GM06990 (cell line): ENCODE measurements around the gene NKAIN2.

Source experiments
- DNase-seq: peaks from one replicate; pipeline ENCODE4 v3.0.0-alpha.2; 2011; ENCODE audit not compliant: insufficient read length; ENCODE audit errors: extremely low read depth
- H3K27me3 ChIP-seq: replicated peaks from 2 replicates; pipeline ENCODE4 v1.6.0; 2011; ENCODE audit warnings: low read length; ENCODE audit not compliant: control insufficient read depth, insufficient read depth
- H3K36me3 ChIP-seq: 2 replicates; pipeline ENCODE4 v1.5.1; 2011; ENCODE audit warnings: low read length; ENCODE audit not compliant: control insufficient read depth, insufficient read depth
- H3K4me3 ChIP-seq: replicated peaks from 2 replicates; pipeline ENCODE4 v1.5.1; 2011; ENCODE audit warnings: low read depth, mild to moderate bottlenecking, control low read depth, low read length
- CTCF ChIP-seq: IDR thresholded peaks from 2 replicates; pipeline ENCODE4 v1.5.1; 2011; ENCODE audit warnings: low read length, control low read depth, mild to moderate bottlenecking, inconsistent platforms; ENCODE audit not compliant: insufficient read depth, poor library complexity, severe bottlenecking

NKAIN2 gene

GRCh38 chr6:124260337-124260736, 456.7 kb downstream of the NKAIN2 start:
- Histone ChIP-seq H3K36me3 (no peaks in the 10 kb centered on the region), H3K27me3 (no peaks in the 10 kb centered on the region), H3K4me3 (no peak overlapping the region)
- TF ChIP-seq CTCF, result no peak
- DNase-seq, result no peak

- H3K27me3 ChIP-seq, result no peaks in the 10 kb centered on the region
- no peak overlapping the region for H3K4me3 ChIP-seq
- DNase-seq, result no peak
- no peak for TF ChIP-seq CTCF
- H3K36me3 ChIP-seq, result no peaks in the 10 kb centered on the region
Measured at GRCh38 chr6:124269733-124270132, 466.1 kb downstream of the NKAIN2 start.

GRCh38 chr6:124273701-124274100, 470.0 kb downstream of the NKAIN2 start:
- Histone ChIP-seq H3K4me3 (no peak overlapping the region), H3K27me3 (no peaks in the 10 kb centered on the region)
- no peak for DNase-seq

GRCh38 chr6:124282541-124282940, 478.9 kb downstream of the NKAIN2 start:
- DNase-seq, result no peak
- H3K27me3 ChIP-seq, result no peaks in the 10 kb centered on the region
- no peak overlapping the region for H3K4me3 ChIP-seq
- no peaks in the 10 kb centered on the region for H3K36me3 ChIP-seq
- TF ChIP-seq CTCF, result no peak

More at GRCh38 chr6:124273701-124274100, 470.0 kb downstream of the NKAIN2 start:
- no peaks in the 10 kb centered on the region for H3K36me3 ChIP-seq
- no peak for TF ChIP-seq CTCF

- TF ChIP-seq CTCF, result no peak
- no peak for DNase-seq
- no peaks in the 10 kb centered on the region for H3K36me3 ChIP-seq
- H3K27me3 ChIP-seq, result no peaks in the 10 kb centered on the region
- H3K4me3 ChIP-seq, result no peak overlapping the region
Measured at GRCh38 chr6:124283486-124283885, 479.8 kb downstream of the NKAIN2 start.

- H3K27me3 ChIP-seq, result no peaks in the 10 kb centered on the region
- H3K36me3 ChIP-seq, result no peaks in the 10 kb centered on the region
- no peak for TF ChIP-seq CTCF
- no peak for DNase-seq
- H3K4me3 ChIP-seq, result no peak overlapping the region
Measured at GRCh38 chr6:124285146-124285545, 481.5 kb downstream of the NKAIN2 start.
